ENCODE results near the gene WDR47. TPM values are rescaled to one million over a fixed set of nuclear protein-coding genes. Genes with fewer than 3 reads are reported as not detected.

The WDR47 gene
- total RNA-seq, 1 experiment from 2014 or later, result 21.0 TPM

DNA sequence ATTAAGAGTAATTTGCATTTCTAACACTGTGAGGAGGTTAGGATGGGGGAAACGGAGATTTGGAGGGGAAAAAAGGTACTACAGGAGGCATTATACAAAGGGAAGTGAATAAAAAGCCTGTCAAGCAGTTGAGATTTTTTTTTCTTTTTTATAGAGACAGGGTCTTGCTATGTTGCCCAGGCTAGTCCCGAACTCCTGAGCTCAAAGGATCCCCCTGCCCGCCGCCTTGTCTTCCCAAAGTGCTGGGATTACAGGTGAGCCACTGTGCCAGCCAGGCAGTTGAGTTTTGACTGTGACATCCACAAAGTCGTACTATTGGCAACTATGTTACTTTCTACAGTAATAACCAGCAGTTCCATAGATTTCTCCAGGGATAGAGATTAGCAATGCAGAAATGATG, 81.2 kb downstream of the WDR47 start:
- ChIA-PET CTCF (no interaction called here), POLR2A (ENCODE audit: low non-redundant PET) (interaction anchor here (0.6 kb wide), 1 partner anchor 269 kb away, joined by 3 read pairs; no protein-coding TSS in a partner anchor)
- H3K4me1 ChIP-seq (ENCODE audit: insufficient read depth, low read length, poor library complexity, severe bottlenecking), result peaks cover 7% of the 10 kb centered on the region
- no peak overlapping the region for H3K27ac ChIP-seq (ENCODE audit: low read depth, low read length, poor library complexity, severe bottlenecking)
- H3K27me3 ChIP-seq (replicated peaks; ENCODE audit: insufficient read depth, low read depth, low read length, poor library complexity), result no peaks in the 10 kb centered on the region
- no peaks in the 10 kb centered on the region for H3K36me3 ChIP-seq (ENCODE audit: insufficient read depth, low read length, poor library complexity, severe bottlenecking)
- BruUV-seq (replicated peaks), result no TSS peak
- intact Hi-C loops (cut with micrococcal nuclease; ENCODE audit: unreplicated experiment), result loop anchor here (10.0 kb wide), 1 partner anchor 144 kb away; no protein-coding TSS in a partner anchor
- no peak for DNase-seq (ENCODE audit: low spot score)
- no peak overlapping the region for H3K4me3 ChIP-seq (ENCODE audit: low read depth, low read length, poor library complexity, severe bottlenecking)
- no peak for TF ChIP-seq EZH2 (IDR thresholded peaks at IDR 0.05; ENCODE audit: borderline replicate concordance, low read depth, low read length, poor library complexity, severe bottlenecking)
- TF ChIP-seq, protein P1, sequence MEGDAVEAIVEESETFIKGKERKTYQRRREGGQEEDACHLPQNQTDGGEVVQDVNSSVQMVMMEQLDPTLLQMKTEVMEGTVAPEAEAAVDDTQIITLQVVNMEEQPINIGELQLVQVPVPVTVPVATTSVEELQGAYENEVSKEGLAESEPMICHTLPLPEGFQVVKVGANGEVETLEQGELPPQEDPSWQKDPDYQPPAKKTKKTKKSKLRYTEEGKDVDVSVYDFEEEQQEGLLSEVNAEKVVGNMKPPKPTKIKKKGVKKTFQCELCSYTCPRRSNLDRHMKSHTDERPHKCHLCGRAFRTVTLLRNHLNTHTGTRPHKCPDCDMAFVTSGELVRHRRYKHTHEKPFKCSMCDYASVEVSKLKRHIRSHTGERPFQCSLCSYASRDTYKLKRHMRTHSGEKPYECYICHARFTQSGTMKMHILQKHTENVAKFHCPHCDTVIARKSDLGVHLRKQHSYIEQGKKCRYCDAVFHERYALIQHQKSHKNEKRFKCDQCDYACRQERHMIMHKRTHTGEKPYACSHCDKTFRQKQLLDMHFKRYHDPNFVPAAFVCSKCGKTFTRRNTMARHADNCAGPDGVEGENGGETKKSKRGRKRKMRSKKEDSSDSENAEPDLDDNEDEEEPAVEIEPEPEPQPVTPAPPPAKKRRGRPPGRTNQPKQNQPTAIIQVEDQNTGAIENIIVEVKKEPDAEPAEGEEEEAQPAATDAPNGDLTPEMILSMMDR (conservative IDR thresholded peaks at IDR 0.05; ENCODE audit: low read depth, low read length), result no peak
- no peaks in the 10 kb centered on the region for H3K9me3 ChIP-seq (ENCODE audit: low read depth, low read length, poor library complexity, severe bottlenecking)

DNA sequence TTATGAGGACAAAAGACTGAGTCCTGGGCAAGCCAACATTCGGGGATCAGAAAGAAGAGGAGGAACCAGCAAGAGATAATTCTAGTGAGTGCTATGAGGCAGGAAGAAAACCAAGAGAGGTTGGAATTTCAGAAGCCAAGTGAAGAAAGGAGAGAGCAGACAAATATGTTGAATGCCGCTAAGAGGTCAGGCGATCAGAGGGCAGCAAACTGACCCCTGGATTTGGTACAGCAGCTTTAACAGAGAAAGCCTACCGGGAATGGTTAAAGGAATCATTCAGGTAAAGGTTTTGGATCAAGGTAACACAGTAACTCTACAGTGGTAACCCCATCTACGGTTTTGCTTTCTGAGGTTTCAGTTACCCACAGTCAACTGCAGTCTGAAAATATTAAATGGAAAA, 84.0 kb downstream of the WDR47 start:
- no peak for TF ChIP-seq EZH2 (IDR thresholded peaks at IDR 0.05; ENCODE audit: borderline replicate concordance, low read depth, low read length, poor library complexity, severe bottlenecking)
- TF ChIP-seq, protein P1 (conservative IDR thresholded peaks at IDR 0.05; ENCODE audit: low read depth, low read length), result no peak
- no peak overlapping the region for H3K27ac ChIP-seq (ENCODE audit: low read depth, low read length, poor library complexity, severe bottlenecking)
- no peaks in the 10 kb centered on the region for H3K9me3 ChIP-seq (ENCODE audit: low read depth, low read length, poor library complexity, severe bottlenecking)
- H3K4me3 ChIP-seq (ENCODE audit: low read depth, low read length, poor library complexity, severe bottlenecking), result no peak overlapping the region
- intact Hi-C loops (cut with micrococcal nuclease; ENCODE audit: unreplicated experiment), result no loop called here
- POLR2A ChIA-PET (ENCODE audit: low non-redundant PET), result no interaction called here
- BruUV-seq (replicated peaks), result no TSS peak
- CTCF ChIA-PET, result no interaction called here
- H3K27me3 ChIP-seq (replicated peaks; ENCODE audit: insufficient read depth, low read depth, low read length, poor library complexity), result no peaks in the 10 kb centered on the region
- peaks cover 6% of the 10 kb centered on the region for H3K36me3 ChIP-seq (ENCODE audit: insufficient read depth, low read length, poor library complexity, severe bottlenecking)
- H3K4me1 ChIP-seq (ENCODE audit: insufficient read depth, low read length, poor library complexity, severe bottlenecking), result peaks cover 7% of the 10 kb centered on the region
- no peak for DNase-seq (ENCODE audit: low spot score)

DNA sequence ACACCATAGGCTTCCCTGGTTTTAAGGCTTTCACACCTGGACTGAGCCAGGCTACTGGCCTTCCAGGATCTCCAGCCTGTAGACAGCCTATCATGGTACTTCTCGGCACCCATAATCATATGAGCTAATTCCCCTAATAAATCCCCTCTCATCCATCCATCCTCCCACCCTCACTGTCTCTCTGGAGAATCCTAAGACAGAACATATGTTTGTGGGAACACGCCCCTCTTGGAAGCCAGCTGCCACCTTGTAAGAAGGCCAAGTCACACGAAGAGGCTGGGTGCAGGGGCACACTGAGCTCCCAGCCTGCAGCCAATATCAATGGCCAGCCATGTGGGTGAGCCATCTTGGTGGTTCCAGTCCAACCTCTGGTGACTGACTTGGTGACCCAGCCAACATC, 86.0 kb downstream of the WDR47 start:
- no peak overlapping the region for H3K4me3 ChIP-seq (ENCODE audit: low read depth, low read length, poor library complexity, severe bottlenecking)
- H3K27ac ChIP-seq (ENCODE audit: low read depth, low read length, poor library complexity, severe bottlenecking), result no peak overlapping the region
- TF ChIP-seq, protein P1 (conservative IDR thresholded peaks at IDR 0.05; ENCODE audit: low read depth, low read length), result no peak
- no peak for TF ChIP-seq EZH2 (IDR thresholded peaks at IDR 0.05; ENCODE audit: borderline replicate concordance, low read depth, low read length, poor library complexity, severe bottlenecking)
- ChIA-PET CTCF (no interaction called here), POLR2A (ENCODE audit: low non-redundant PET) (no interaction called here)
- no peaks in the 10 kb centered on the region for H3K4me1 ChIP-seq (ENCODE audit: insufficient read depth, low read length, poor library complexity, severe bottlenecking)
- H3K27me3 ChIP-seq (replicated peaks; ENCODE audit: insufficient read depth, low read depth, low read length, poor library complexity), result no peaks in the 10 kb centered on the region
- intact Hi-C loops (cut with micrococcal nuclease; ENCODE audit: unreplicated experiment), result no loop called here
- no peak for DNase-seq (ENCODE audit: low spot score)
- H3K9me3 ChIP-seq (ENCODE audit: low read depth, low read length, poor library complexity, severe bottlenecking), result no peaks in the 10 kb centered on the region
- H3K36me3 ChIP-seq (ENCODE audit: insufficient read depth, low read length, poor library complexity, severe bottlenecking), result peaks cover 6% of the 10 kb centered on the region
- no TSS peak for BruUV-seq (replicated peaks)
